ENCODE data around the gene PACSIN3. TPM values are rescaled to one million over a fixed set of nuclear protein-coding genes. Genes with fewer than 3 reads are reported as not detected.

Gene PACSIN3
- total and polyA plus RNA-seq, 2 of the 13 experiments (the other 11 are each of a cell fraction or from before 2014, with no cell fraction given), result 47.9 to 93.3 TPM

GRCh38 chr11:47162426-47162825, 23.8 kb downstream of the PACSIN3 start (continued):
- TF ChIP-seq ZNF318 (CRISPR knock-in tag; IDR thresholded peaks at IDR 0.05) (no peak), KAT2B (IDR thresholded peaks at IDR 0.05; ENCODE audit: borderline replicate concordance, low read depth, low read length) (no peak), RBM22 (optimal IDR thresholded peaks at IDR 0.05; ENCODE audit: low read length) (peak; percentile 33), SP140L (CRISPR knock-in tag; IDR thresholded peaks at IDR 0.05; ENCODE audit: borderline replicate concordance) (no peak), ZSCAN21 (CRISPR knock-in tag; IDR thresholded peaks at IDR 0.05; ENCODE audit: borderline replicate concordance) (no peak), ELF1 (CRISPR knock-in tag; IDR thresholded peaks at IDR 0.05) (no peak), ZNF430 (CRISPR knock-in tag; IDR thresholded peaks at IDR 0.05) (no peak; the same call in 1 of the 2 replicates), AGO1 (IDR thresholded peaks at IDR 0.05; ENCODE audit: low read depth, low read length, poor library complexity, severe bottlenecking) (no peak), ZNF34 (CRISPR knock-in tag; IDR thresholded peaks at IDR 0.05; ENCODE audit: borderline replicate concordance) (no peak), CEBPG (CRISPR knock-in tag; IDR thresholded peaks at IDR 0.05) (no peak), ZNF652 (CRISPR knock-in tag; IDR thresholded peaks at IDR 0.05; ENCODE audit: borderline replicate concordance, low read depth) (peak; percentile 95), MBNL3 (CRISPR knock-in tag; conservative IDR thresholded peaks at IDR 0.05) (no peak), RAD21 (CRISPR knock-in tag; IDR thresholded peaks at IDR 0.05) (no peak), ZNF572 (CRISPR knock-in tag; IDR thresholded peaks at IDR 0.05) (no peak), CHD2 (IDR thresholded peaks at IDR 0.05; ENCODE audit: low read depth, low read length) (no peak), ZNF17 (CRISPR knock-in tag; IDR thresholded peaks at IDR 0.05) (no peak), NR2F1 (CRISPR knock-in tag; IDR thresholded peaks at IDR 0.05) (0 out of 4 replicates have a peak, but pooled peaks of 1 of the 2 experiments have one; percentile 29), FOXM1 (CRISPR knock-in tag; IDR thresholded peaks at IDR 0.05) (no peak), CBX2 (IDR thresholded peaks at IDR 0.05; ENCODE audit: low read depth, low read length) (no peak), CBX2 (CRISPR knock-in tag; IDR thresholded peaks at IDR 0.05; ENCODE audit: low read depth) (no peak), ZNF232 (CRISPR knock-in tag; IDR thresholded peaks at IDR 0.05; ENCODE audit: borderline replicate concordance) (no peak), ZNF598 (CRISPR knock-in tag; IDR thresholded peaks at IDR 0.05; ENCODE audit: borderline replicate concordance) (no peak)
